Naive thymus-derived CD8-positive, alpha-beta T cell (primary cell): Measurements from ENCODE around the gene CHPT1. TPM values are rescaled to one million over a fixed set of nuclear protein-coding genes. Genes with fewer than 3 reads are reported as not detected.

ENCODE experiments used
- ATAC-seq, 2 donors: fragments of 150-1000 bp; cut with Tn5 transposase in 1 of 2; sonication (Bioruptor Pico), chemical (Tn5 transposase) in 1 of 2; 1 replicate in 1 of 2; 2 replicates in 1 of 2; pipeline ENCODE4 v1.10.0; 2021; ENCODE audit warnings: mild to moderate bottlenecking in 2 of 2, moderate library complexity in 2 of 2
- POLR2A ChIA-PET: fragments of 350-600 bp; sonication (Branson Sonifier 250); formaldehyde crosslinking; loops from one replicate; lab custom pipeline; 2021; ENCODE audit warnings: antibody characterized with exemption; lab: Charles Lee
- DNase-seq, 10 donors: peaks; one replicate each; pipeline versions ENCODE4 v3.0.0 to v3.0.0-alpha.2; 2020 to 2022
- H3K27ac Mint-ChIP-seq, 10 donors: one replicate each; pipeline ENCODE4 v1.8.0; 2020 to 2022; ENCODE audit warnings: mild to moderate bottlenecking in 10 of 10, mixed read lengths in 10 of 10, moderate library complexity in 4 of 10, inconsistent platforms in 1 of 10
- H3K27me3 Mint-ChIP-seq, 5 donors: one replicate each; pipeline ENCODE4 v1.8.0; 2021 to 2022; ENCODE audit warnings: mixed read lengths in 5 of 5
- H3K36me3 Mint-ChIP-seq, 3 donors: one replicate each; pipeline ENCODE4 v1.8.0; 2020 to 2022; ENCODE audit warnings: mixed read lengths in 3 of 3, mild to moderate bottlenecking in 2 of 3, inconsistent platforms in 1 of 3
- H3K4me1 Mint-ChIP-seq, 4 donors: one replicate each; pipeline ENCODE4 v1.8.0; 2021 to 2022; ENCODE audit warnings: mixed read lengths in 4 of 4
- H3K4me3 Mint-ChIP-seq, 10 donors: one replicate each; pipeline ENCODE4 v1.8.0; 2020 to 2022; ENCODE audit warnings: mild to moderate bottlenecking in 10 of 10, mixed read lengths in 10 of 10, moderate library complexity in 6 of 10, inconsistent platforms in 1 of 10
- H3K9me3 Mint-ChIP-seq, 9 donors: one replicate each; pipeline ENCODE4 v1.8.0; 2020 to 2022; ENCODE audit warnings: mixed read lengths in 9 of 9, mild to moderate bottlenecking in 3 of 9, inconsistent platforms in 1 of 9, moderate library complexity in 1 of 9
- polyA plus RNA-seq, 3 donors: library from polyadenylated mRNA; unstranded; fragments of 300-500 nt; fragmentation: Illumina TruSeq; gene quantifications; one replicate each; pipeline ENCODE4 v1.2.3, GENCODE V29; 2021
- total RNA-seq, 8 experiments: library from RNA in 2 of 8; stranded (reverse) in 2 of 8; gene quantifications; one replicate each; pipeline ENCODE4 v1.2.3 and lab custom pipeline; 2021 to 2026

The CHPT1 gene
- total and polyA plus RNA-seq, 5 experiments from 2014 or later = 5.4 to 33.6 (median 17.9) TPM

- POLR2A ChIA-PET = no interaction called here
- no peak for ATAC-seq
- Mint-ChIP-seq H3K36me3 (peaks cover 0 to 2% (median 0%) of the 10 kb centered on the region in 3 donors), H3K27ac (peak overlapping the region in 2 of 10 donors; percentile 12 to 13), H3K4me1 (peaks cover 2 to 14% (median 6%) of the 10 kb centered on the region in 4 donors), H3K27me3 (peaks cover 0 to 2% (median 1%) of the 10 kb centered on the region in 5 donors), H3K9me3 (no peaks in the 10 kb centered on the region), H3K4me3 (no peak overlapping the region)
- no peak for DNase-seq
These were observed 5.8 kb upstream of the CHPT1 start for GRCh38 chr12:101691503-101692096.

GRCh38 chr12:101694297-101694848 is 3.1 kb upstream of the CHPT1 start:
- Mint-ChIP-seq H3K4me3 (no peak overlapping the region), H3K27me3 (peaks cover 0 to 1% (median 0%) of the 10 kb centered on the region in 5 donors), H3K36me3 (peaks cover 0 to 2% (median 0%) of the 10 kb centered on the region in 3 donors), H3K4me1 (peaks cover 11 to 28% (median 21%) of the 10 kb centered on the region in 4 donors), H3K27ac (no peak overlapping the region), H3K9me3 (no peaks in the 10 kb centered on the region)
- ATAC-seq (no peak), DNase-seq (no peak)
- POLR2A ChIA-PET = no interaction called here

- POLR2A ChIA-PET = no interaction called here
- no peak overlapping the region for H3K4me3 Mint-ChIP-seq
- no peaks in the 10 kb centered on the region for H3K9me3 Mint-ChIP-seq
- peaks cover 0 to 2% (median 0%) of the 10 kb centered on the region in 3 donors for H3K36me3 Mint-ChIP-seq
- H3K27me3 Mint-ChIP-seq = peaks cover 0 to 1% (median 0%) of the 10 kb centered on the region in 5 donors
- H3K27ac Mint-ChIP-seq = no peak overlapping the region
- DNase-seq (no peak), ATAC-seq (no peak)
- H3K4me1 Mint-ChIP-seq = peaks cover 13 to 35% (median 26%) of the 10 kb centered on the region in 4 donors
These were observed 2.5 kb upstream of the CHPT1 start for GRCh38 chr12:101694986-101695385.

- DNase-seq = no peak
- peak overlapping the region in 4 of 10 donors; percentile 6 to 90 (median 28) for H3K4me3 Mint-ChIP-seq
These were observed 1.7 kb upstream of the CHPT1 start for GRCh38 chr12:101695706-101696105.

GRCh38 chr12:101696251-101697196 is 916 bp upstream of the CHPT1 start:
- H3K9me3 Mint-ChIP-seq = no peaks in the 10 kb centered on the region
- H3K4me1 Mint-ChIP-seq = peaks cover 15 to 47% (median 39%) of the 10 kb centered on the region in 4 donors
- peak in 1 of 10 donors; percentile 10 for DNase-seq
- POLR2A ChIA-PET = interaction anchor here (0.6 kb wide), 1 partner anchor 142 kb away, joined by 3 read pairs; no protein-coding TSS in a partner anchor
- H3K36me3 Mint-ChIP-seq = peaks cover 0 to 2% (median 0%) of the 10 kb centered on the region in 3 donors
- H3K27me3 Mint-ChIP-seq = no peaks in the 10 kb centered on the region
- peak overlapping the region; percentile 87 to 95 (median 92) for H3K4me3 Mint-ChIP-seq
- ATAC-seq = no peak
- peak overlapping the region; percentile 70 to 95 (median 87) for H3K27ac Mint-ChIP-seq

More at GRCh38 chr12:101695706-101696105, 1.7 kb upstream of the CHPT1 start:
- H3K36me3 Mint-ChIP-seq = peaks cover 0 to 2% (median 0%) of the 10 kb centered on the region in 3 donors
- H3K4me1 Mint-ChIP-seq = peaks cover 13 to 42% (median 32%) of the 10 kb centered on the region in 4 donors
- H3K27ac Mint-ChIP-seq = peak overlapping the region in 3 of 10 donors; percentile 8 to 49 (median 15)
- ATAC-seq = no peak
- H3K27me3 Mint-ChIP-seq = no peaks in the 10 kb centered on the region
- no peaks in the 10 kb centered on the region for H3K9me3 Mint-ChIP-seq
- POLR2A ChIA-PET = no interaction called here

- H3K9me3 Mint-ChIP-seq = no peaks in the 10 kb centered on the region
- peak overlapping the region; percentile 81 to 94 (median 90) for H3K4me3 Mint-ChIP-seq
- POLR2A ChIA-PET = interaction anchor here (0.8 kb wide), 1 partner anchor 26 kb away, joined by 3 read pairs; no protein-coding TSS in a partner anchor
- H3K4me1 Mint-ChIP-seq = peaks cover 13 to 56% (median 52%) of the 10 kb centered on the region in 4 donors
- peak in 5 of 10 donors; percentile 1 to 63 (median 22) for DNase-seq
- ATAC-seq = peak; percentile 27 to 29
- H3K27ac Mint-ChIP-seq = peak overlapping the region; percentile 66 to 92 (median 87)
- H3K36me3 Mint-ChIP-seq = peaks cover 0 to 2% (median 0%) of the 10 kb centered on the region in 3 donors
- no peaks in the 10 kb centered on the region for H3K27me3 Mint-ChIP-seq
These were observed 725 bp downstream of the CHPT1 start for GRCh38 chr12:101697930-101698799.

GRCh38 chr12:101698800-101699347 is 1.4 kb downstream of the CHPT1 start:
- no peaks in the 10 kb centered on the region for H3K9me3 Mint-ChIP-seq
- peaks cover 13 to 60% (median 52%) of the 10 kb centered on the region in 4 donors for H3K4me1 Mint-ChIP-seq
- H3K27me3 Mint-ChIP-seq = no peaks in the 10 kb centered on the region
- peak overlapping the region in 9 of 10 donors; percentile 66 to 92 (median 88) for H3K27ac Mint-ChIP-seq
- no peak for ATAC-seq
- DNase-seq = no peak
- H3K36me3 Mint-ChIP-seq = peaks cover 0 to 2% (median 0%) of the 10 kb centered on the region in 3 donors
- H3K4me3 Mint-ChIP-seq = peak overlapping the region; percentile 81 to 94 (median 90)
- POLR2A ChIA-PET = interaction anchor here (0.8 kb wide), 1 partner anchor 27 kb away, joined by 3 read pairs; no protein-coding TSS in a partner anchor

- Mint-ChIP-seq H3K36me3 (no peaks in the 10 kb centered on the region), H3K4me1 (peaks cover 13 to 60% (median 51%) of the 10 kb centered on the region in 4 donors), H3K9me3 (no peaks in the 10 kb centered on the region), H3K4me3 (peak overlapping the region in 1 of 10 donors; percentile 40), H3K27ac (peak overlapping the region in 5 of 10 donors; percentile 5 to 60 (median 29)), H3K27me3 (no peaks in the 10 kb centered on the region)
- no peak for ATAC-seq
- DNase-seq = no peak
- POLR2A ChIA-PET = interaction anchor here (0.5 kb wide), 1 partner anchor 10 kb away, joined by 3 read pairs; no protein-coding TSS in a partner anchor
These were observed 2.9 kb downstream of the CHPT1 start for GRCh38 chr12:101700299-101700820.

GRCh38 chr12:101703487-101703886 is 6.0 kb downstream of the CHPT1 start:
- H3K4me3 Mint-ChIP-seq = no peak overlapping the region
- POLR2A ChIA-PET = no interaction called here
- ATAC-seq (no peak), DNase-seq (no peak)
- no peaks in the 10 kb centered on the region for H3K36me3 Mint-ChIP-seq
- H3K27me3 Mint-ChIP-seq = no peaks in the 10 kb centered on the region
- H3K9me3 Mint-ChIP-seq = no peaks in the 10 kb centered on the region
- H3K4me1 Mint-ChIP-seq = peaks cover 14 to 60% (median 39%) of the 10 kb centered on the region in 4 donors
- peak overlapping the region in 1 of 10 donors; percentile 1 for H3K27ac Mint-ChIP-seq

- H3K4me1 Mint-ChIP-seq = peaks cover 14 to 45% (median 24%) of the 10 kb centered on the region in 4 donors
- POLR2A ChIA-PET = no interaction called here
These were observed 9.0 kb downstream of the CHPT1 start for GRCh38 chr12:101706403-101706802.

More at GRCh38 chr12:101706403-101706802, 9.0 kb downstream of the CHPT1 start:
- ATAC-seq = no peak
- Mint-ChIP-seq H3K27me3 (no peaks in the 10 kb centered on the region), H3K27ac (no peak overlapping the region), H3K36me3 (no peaks in the 10 kb centered on the region), H3K9me3 (no peaks in the 10 kb centered on the region), H3K4me3 (no peak overlapping the region)
- DNase-seq = no peak
